GM18498 (cell line): ENCODE data around the gene YTHDC1.
"Not testable (repeated sequence)": the region's sequence is repeated elsewhere in the genome, so short reads cannot be mapped to it uniquely, and the experiment has no call there.

ENCODE experiments used
- ATAC-seq: cut with Tn5 transposase; IDR thresholded peaks from one replicate; pipeline ENCODE4 v1.9.1; 2021; ENCODE audit warnings: mild to moderate bottlenecking, moderate library complexity; ENCODE audit not compliant: unreplicated experiment

Gene YTHDC1

GRCh38 chr4:68299492-68300457 is 50.1 kb downstream of the YTHDC1 start:
- ATAC-seq = no peak

GRCh38 chr4:68297137-68297536 is 52.8 kb downstream of the YTHDC1 start:
- no peak for ATAC-seq

- ATAC-seq = no peak
Measured at GRCh38 chr4:68291256-68291655, 58.6 kb downstream of the YTHDC1 start.

GRCh38 chr4:68288393-68288740 is 61.5 kb downstream of the YTHDC1 start:
- no peak for ATAC-seq

GRCh38 chr4:68287704-68288392 is 62.0 kb downstream of the YTHDC1 start:
- ATAC-seq = no peak

GRCh38 chr4:68283714-68284113 is 66.2 kb downstream of the YTHDC1 start:
- no peak for ATAC-seq

- ATAC-seq = no peak
Measured at GRCh38 chr4:68283095-68283494, 66.8 kb downstream of the YTHDC1 start.

GRCh38 chr4:68281796-68282740 is 67.8 kb downstream of the YTHDC1 start:
- ATAC-seq = not testable (repeated sequence)

- ATAC-seq = no peak
Measured at GRCh38 chr4:68278029-68278428, 71.9 kb downstream of the YTHDC1 start.

- ATAC-seq = no peak
Measured at GRCh38 chr4:68277627-68278026, 72.3 kb downstream of the YTHDC1 start.

GRCh38 chr4:68272860-68273259 is 77.0 kb downstream of the YTHDC1 start:
- ATAC-seq = peak; percentile 43

- peak; percentile 50 for ATAC-seq
Measured at GRCh38 chr4:68272380-68272779, 77.5 kb downstream of the YTHDC1 start.

- ATAC-seq = peak; percentile 68
Measured at GRCh38 chr4:68271851-68272357, 78.0 kb downstream of the YTHDC1 start.

GRCh38 chr4:68267433-68267944 is 82.4 kb downstream of the YTHDC1 start:
- no peak for ATAC-seq

- ATAC-seq = no peak
Measured at GRCh38 chr4:68264875-68265565, 84.9 kb downstream of the YTHDC1 start.
